PC-9 (cell line): ENCODE data around the gene BICC1. TPM values are rescaled to one million over a fixed set of nuclear protein-coding genes. Genes with fewer than 3 reads are reported as not detected.

Experiments
- BruUV-seq: library from RNA; stranded (reverse); fragments of 400-500 nt; replicated peaks from 2 replicates; lab custom pipeline; 2021; lab: Mats Ljungman, UMichigan
- CTCF ChIA-PET: fragments of 300-600 bp; sonication (Branson Sonifier 250); formaldehyde crosslinking; loops from one replicate; lab custom pipeline; 2022; ENCODE audit warnings: antibody characterized with exemption; lab: Charles Lee
- POLR2A ChIA-PET: fragments of 300-600 bp; sonication (Branson Sonifier 250); formaldehyde crosslinking; loops from one replicate; lab custom pipeline; 2022; ENCODE audit warnings: antibody characterized with exemption; ENCODE audit not compliant: unreplicated experiment; lab: Charles Lee
- DNase-seq, 2 experiments: peaks; one replicate each; pipeline versions ENCODE4 v3.0.0 to v3.0.0-alpha.2; 2015 to 2022; ENCODE audit warnings: mixed read lengths in 1 of 2
- H2AFZ ChIP-seq: fragments of 200-600 bp; sonication (generic); 2 replicates; pipeline ENCODE4 v1.8.1; 2017; ENCODE audit warnings: antibody characterized with exemption
- H3F3A ChIP-seq: fragments of 200-600 bp; sonication (generic); 2 replicates; pipeline ENCODE4 v1.8.1; 2017; ENCODE audit warnings: antibody characterized with exemption, mild to moderate bottlenecking, low read depth; ENCODE audit not compliant: insufficient read depth
- H3K27ac ChIP-seq: fragments of 200-600 bp; sonication (generic); 2 replicates; pipeline ENCODE4 v1.6.1; 2016; ENCODE audit warnings: mixed run types
- H3K27me3 ChIP-seq: fragments of 200-600 bp; sonication (generic); 2 replicates; pipeline ENCODE4 v1.6.1; 2016; ENCODE audit warnings: low read depth, mixed run types; ENCODE audit not compliant: insufficient read depth
- H3K36me3 ChIP-seq: fragments of 200-600 bp; sonication (generic); 2 replicates; pipeline ENCODE4 v1.6.1; 2016; ENCODE audit warnings: low read depth, mixed run types
- H3K4me1 ChIP-seq: fragments of 200-600 bp; sonication (generic); replicated peaks from 2 replicates; pipeline ENCODE4 v1.6.1; 2016; ENCODE audit warnings: mixed run types; ENCODE audit not compliant: insufficient read depth
- H3K4me2 ChIP-seq: fragments of 200-600 bp; sonication (generic); 2 replicates; pipeline ENCODE4 v1.6.1; 2017; ENCODE audit warnings: mixed run types
- H3K4me3 ChIP-seq: fragments of 200-600 bp; sonication (generic); 2 replicates; pipeline ENCODE4 v1.6.1; 2016; ENCODE audit warnings: mixed run types
- H3K79me2 ChIP-seq: fragments of 200-600 bp; sonication (generic); 2 replicates; pipeline ENCODE4 v1.6.1; 2017; ENCODE audit warnings: low read depth, mixed run types
- H3K9me2 ChIP-seq: fragments of 200-600 bp; sonication (generic); 2 replicates; pipeline ENCODE4 v1.8.1; 2017; ENCODE audit warnings: mild to moderate bottlenecking; ENCODE audit not compliant: insufficient read depth
- H3K9me3 ChIP-seq: fragments of 200-600 bp; sonication (generic); 2 replicates; pipeline ENCODE4 v1.8.1; 2016; ENCODE audit warnings: low read depth; ENCODE audit not compliant: insufficient read depth
- H4K20me1 ChIP-seq: fragments of 200-600 bp; sonication (generic); 2 replicates; pipeline ENCODE4 v1.8.1; 2017; ENCODE audit not compliant: insufficient read depth
- EZH2 ChIP-seq: fragments of 200-600 bp; sonication (generic); IDR thresholded peaks from 2 replicates; pipeline ENCODE4 v1.8.0; 2017; ENCODE audit warnings: antibody characterized with exemption, low read depth
- intact Hi-C: fragments of 100-400 bp; cut with micrococcal nuclease; formaldehyde crosslinking; loops from one replicate; pipeline ENCODE4 v1.10.0; 2022; ENCODE audit not compliant: unreplicated experiment
- total RNA-seq: library from RNA; stranded (reverse); gene quantifications from 2 replicates; pipeline ENCODE4 v1.2.3, GENCODE V29; 2021
- TF ChIP-seq, protein P1 (sequence below): fragments of 200-600 bp; sonication (generic); conservative IDR thresholded peaks from 2 replicates; pipeline ENCODE4 v1.6.1; 2017; ENCODE audit warnings: mixed run types, antibody characterized with exemption, mild to moderate bottlenecking, moderate library complexity

The BICC1 gene
- total RNA-seq, 1 experiment from 2014 or later = not detected

DNA sequence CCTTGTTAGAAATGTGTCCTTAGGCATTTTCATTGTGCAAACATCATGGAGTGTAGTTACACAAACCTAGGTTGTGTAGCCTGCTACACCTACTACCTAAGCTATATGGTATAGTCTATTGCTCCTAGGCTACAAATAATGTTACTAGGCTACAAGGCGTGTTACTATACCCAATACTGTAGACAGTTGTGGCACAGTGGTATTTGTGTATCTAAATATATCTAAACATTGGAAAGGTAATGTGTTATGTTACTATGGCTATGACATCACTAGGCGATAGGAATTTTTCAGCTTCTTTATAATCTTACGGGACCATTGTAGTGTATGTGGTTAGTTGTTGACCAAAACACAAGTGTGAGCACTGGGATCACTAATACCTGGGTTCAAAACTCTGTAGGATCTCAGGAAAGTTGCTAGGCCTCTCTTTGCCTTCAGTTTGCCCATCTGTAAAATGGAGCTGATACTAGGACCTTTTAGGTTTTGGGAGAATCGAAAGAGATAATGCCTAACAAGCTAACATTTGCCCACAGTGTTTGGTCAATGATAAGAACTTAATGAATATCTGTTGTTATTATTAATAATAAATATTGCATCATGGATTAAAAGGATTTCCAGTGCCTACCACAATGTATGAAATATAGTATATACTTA, 2.7 kb downstream of the BICC1 start:
- CTCF ChIA-PET = interaction anchor here (0.7 kb wide), 1 partner anchor 14 kb away, joined by 3 read pairs; no protein-coding TSS in a partner anchor
- Histone ChIP-seq H3K4me1 (no peaks in the 10 kb centered on the region), H3K9me2 (no peaks in the 10 kb centered on the region), H2AFZ (no peak overlapping the region), H3K27ac (no peak overlapping the region), H3K4me2 (no peak overlapping the region), H3K27me3 (no peaks in the 10 kb centered on the region), H4K20me1 (no peaks in the 10 kb centered on the region), H3K36me3 (no peaks in the 10 kb centered on the region), H3K4me3 (no peak overlapping the region), H3F3A (no peaks in the 10 kb centered on the region), H3K9me3 (no peaks in the 10 kb centered on the region), H3K79me2 (no peaks in the 10 kb centered on the region)
- no TSS peak for BruUV-seq
- intact Hi-C loops = no loop called here
- no peak for DNase-seq
- TF ChIP-seq, protein P1, sequence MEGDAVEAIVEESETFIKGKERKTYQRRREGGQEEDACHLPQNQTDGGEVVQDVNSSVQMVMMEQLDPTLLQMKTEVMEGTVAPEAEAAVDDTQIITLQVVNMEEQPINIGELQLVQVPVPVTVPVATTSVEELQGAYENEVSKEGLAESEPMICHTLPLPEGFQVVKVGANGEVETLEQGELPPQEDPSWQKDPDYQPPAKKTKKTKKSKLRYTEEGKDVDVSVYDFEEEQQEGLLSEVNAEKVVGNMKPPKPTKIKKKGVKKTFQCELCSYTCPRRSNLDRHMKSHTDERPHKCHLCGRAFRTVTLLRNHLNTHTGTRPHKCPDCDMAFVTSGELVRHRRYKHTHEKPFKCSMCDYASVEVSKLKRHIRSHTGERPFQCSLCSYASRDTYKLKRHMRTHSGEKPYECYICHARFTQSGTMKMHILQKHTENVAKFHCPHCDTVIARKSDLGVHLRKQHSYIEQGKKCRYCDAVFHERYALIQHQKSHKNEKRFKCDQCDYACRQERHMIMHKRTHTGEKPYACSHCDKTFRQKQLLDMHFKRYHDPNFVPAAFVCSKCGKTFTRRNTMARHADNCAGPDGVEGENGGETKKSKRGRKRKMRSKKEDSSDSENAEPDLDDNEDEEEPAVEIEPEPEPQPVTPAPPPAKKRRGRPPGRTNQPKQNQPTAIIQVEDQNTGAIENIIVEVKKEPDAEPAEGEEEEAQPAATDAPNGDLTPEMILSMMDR = no peak
- no peak for TF ChIP-seq EZH2
- POLR2A ChIA-PET = interaction anchor here (0.6 kb wide), 1 partner anchor 29 kb away, joined by 6 read pairs; no protein-coding TSS in a partner anchor

DNA sequence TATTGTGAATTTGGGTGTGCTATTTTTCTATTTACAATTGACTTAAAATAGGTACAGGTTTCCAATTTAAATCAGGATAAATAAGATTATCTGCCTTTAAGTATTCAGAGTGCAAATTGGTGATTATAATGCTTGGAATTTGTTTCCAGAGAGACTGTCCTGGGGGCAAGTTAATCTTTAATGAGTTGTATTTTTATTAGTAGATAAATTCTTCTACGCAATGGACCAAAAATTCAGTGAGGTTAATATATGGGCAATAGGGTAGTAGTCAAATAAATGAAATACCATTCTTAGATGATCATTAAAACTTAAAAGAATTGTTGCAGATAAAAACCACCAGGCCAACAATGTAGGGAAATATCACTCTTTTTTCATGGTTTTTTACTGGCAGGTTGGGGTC, 3.4 kb downstream of the BICC1 start:
- Histone ChIP-seq H3F3A (no peaks in the 10 kb centered on the region), H3K4me3 (no peak overlapping the region), H3K4me2 (no peak overlapping the region), H2AFZ (no peak overlapping the region), H3K9me3 (no peaks in the 10 kb centered on the region), H3K27me3 (no peaks in the 10 kb centered on the region), H3K36me3 (no peaks in the 10 kb centered on the region), H3K4me1 (no peaks in the 10 kb centered on the region), H3K9me2 (no peaks in the 10 kb centered on the region), H3K79me2 (no peaks in the 10 kb centered on the region), H4K20me1 (no peaks in the 10 kb centered on the region), H3K27ac (no peak overlapping the region)
- CTCF ChIA-PET = no interaction called here
- TF ChIP-seq, protein P1 = no peak
- no peak for TF ChIP-seq EZH2
- DNase-seq = no peak
- no TSS peak for BruUV-seq
- POLR2A ChIA-PET = interaction anchor here (0.6 kb wide), 1 partner anchor 29 kb away, joined by 6 read pairs; no protein-coding TSS in a partner anchor
- intact Hi-C loops = no loop called here

DNA sequence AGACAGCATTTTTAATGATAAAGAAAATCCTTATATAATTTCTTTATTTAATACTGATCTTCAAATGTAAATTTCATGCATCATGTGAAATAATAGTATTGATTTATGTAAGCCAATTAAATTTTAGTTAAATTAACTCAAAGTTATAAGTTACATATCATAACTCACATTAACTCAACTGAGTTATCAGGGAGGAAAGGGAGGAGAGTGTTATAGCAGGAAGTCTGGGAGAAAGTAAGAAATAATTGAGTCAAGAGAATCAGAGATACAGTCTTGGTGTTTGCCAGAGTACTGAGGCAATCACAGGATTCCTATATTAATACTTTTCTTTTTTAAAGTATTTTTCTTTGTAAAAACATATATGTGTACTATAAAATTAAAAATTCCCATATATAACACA, 4.0 kb downstream of the BICC1 start:
- Histone ChIP-seq H3K4me1 (no peaks in the 10 kb centered on the region), H3K27me3 (no peaks in the 10 kb centered on the region), H3K79me2 (no peaks in the 10 kb centered on the region), H3K27ac (no peak overlapping the region), H4K20me1 (no peaks in the 10 kb centered on the region), H3F3A (no peaks in the 10 kb centered on the region), H3K4me2 (no peak overlapping the region), H2AFZ (no peak overlapping the region), H3K36me3 (no peaks in the 10 kb centered on the region), H3K9me3 (no peaks in the 10 kb centered on the region), H3K4me3 (no peak overlapping the region), H3K9me2 (no peaks in the 10 kb centered on the region)
- POLR2A ChIA-PET = no interaction called here
- no TSS peak for BruUV-seq
- intact Hi-C loops = no loop called here
- CTCF ChIA-PET = no interaction called here
- no peak for DNase-seq
- no peak for TF ChIP-seq EZH2
- TF ChIP-seq, protein P1 = no peak
